ENCODE results near the gene PAPSS2. TPM values are rescaled to one million over a fixed set of nuclear protein-coding genes. Genes with fewer than 3 reads are reported as not detected.

The PAPSS2 gene
- total RNA-seq, 1 donor = 81.8 TPM

- no peaks in the 10 kb centered on the region for H3K27me3 ChIP-seq (ENCODE audit: insufficient read depth, low read length)
- H3K27ac ChIP-seq (ENCODE audit: low read depth, low read length) = no peak overlapping the region
- DNase-seq (ENCODE audit: insufficient read length, low spot score, missing footprints) = no peak
- H3K36me3 ChIP-seq (ENCODE audit: insufficient read depth, low read length) = peaks cover 14% of the 10 kb centered on the region
- H3K79me2 ChIP-seq (ENCODE audit: insufficient read depth, low read length) = no peaks in the 10 kb centered on the region
- H3K4me1 ChIP-seq (ENCODE audit: insufficient read depth, low read length) = peaks cover 3% of the 10 kb centered on the region
- H2AFZ ChIP-seq (ENCODE audit: low read length) = no peak overlapping the region
- no peak overlapping the region for H3K4me3 ChIP-seq (ENCODE audit: insufficient read depth, low read length)
- no peak for TF ChIP-seq CTCF (IDR thresholded peaks at IDR 0.05; ENCODE audit: extremely low read depth, low read depth, low read length)
- no peaks in the 10 kb centered on the region for H3K9me3 ChIP-seq (ENCODE audit: low read depth, low read length)
- H4K20me1 ChIP-seq (ENCODE audit: insufficient read depth, low read length) = no peaks in the 10 kb centered on the region
- no peak overlapping the region for H3K4me2 ChIP-seq (ENCODE audit: insufficient read depth, low read length)
Measured at GRCh38 chr10:87763086-87763861, 103.6 kb downstream of the PAPSS2 start.

GRCh38 chr10:87764072-87764934, 104.6 kb downstream of the PAPSS2 start:
- DNase-seq (ENCODE audit: insufficient read length, low spot score, missing footprints) = no peak
- Histone ChIP-seq H3K27ac (ENCODE audit: low read depth, low read length) (no peak overlapping the region), H3K79me2 (ENCODE audit: insufficient read depth, low read length) (no peaks in the 10 kb centered on the region), H3K27me3 (ENCODE audit: insufficient read depth, low read length) (no peaks in the 10 kb centered on the region), H3K9me3 (ENCODE audit: low read depth, low read length) (no peaks in the 10 kb centered on the region), H3K4me2 (ENCODE audit: insufficient read depth, low read length) (no peak overlapping the region), H3K36me3 (ENCODE audit: insufficient read depth, low read length) (peaks cover 13% of the 10 kb centered on the region), H3K4me3 (ENCODE audit: insufficient read depth, low read length) (no peak overlapping the region), H4K20me1 (ENCODE audit: insufficient read depth, low read length) (no peaks in the 10 kb centered on the region), H2AFZ (ENCODE audit: low read length) (no peak overlapping the region), H3K4me1 (ENCODE audit: insufficient read depth, low read length) (peaks cover 3% of the 10 kb centered on the region)
- no peak for TF ChIP-seq CTCF (IDR thresholded peaks at IDR 0.05; ENCODE audit: extremely low read depth, low read depth, low read length)

GRCh38 chr10:87765666-87766376, 106.1 kb downstream of the PAPSS2 start:
- no peak overlapping the region for H3K27ac ChIP-seq (ENCODE audit: low read depth, low read length)

More at GRCh38 chr10:87765666-87766376, 106.1 kb downstream of the PAPSS2 start:
- Histone ChIP-seq H2AFZ (ENCODE audit: low read length) (no peak overlapping the region), H3K4me1 (ENCODE audit: insufficient read depth, low read length) (peaks cover 3% of the 10 kb centered on the region), H3K27me3 (ENCODE audit: insufficient read depth, low read length) (no peaks in the 10 kb centered on the region), H4K20me1 (ENCODE audit: insufficient read depth, low read length) (no peaks in the 10 kb centered on the region), H3K79me2 (ENCODE audit: insufficient read depth, low read length) (no peaks in the 10 kb centered on the region), H3K4me2 (ENCODE audit: insufficient read depth, low read length) (no peak overlapping the region), H3K9me3 (ENCODE audit: low read depth, low read length) (no peaks in the 10 kb centered on the region), H3K36me3 (ENCODE audit: insufficient read depth, low read length) (peaks cover 11% of the 10 kb centered on the region), H3K4me3 (ENCODE audit: insufficient read depth, low read length) (no peak overlapping the region)
- DNase-seq (ENCODE audit: insufficient read length, low spot score, missing footprints) = no peak
- no peak for TF ChIP-seq CTCF (IDR thresholded peaks at IDR 0.05; ENCODE audit: extremely low read depth, low read depth, low read length)
